Measurements from ENCODE around the gene BCAS3.

Gene BCAS3

DNA sequence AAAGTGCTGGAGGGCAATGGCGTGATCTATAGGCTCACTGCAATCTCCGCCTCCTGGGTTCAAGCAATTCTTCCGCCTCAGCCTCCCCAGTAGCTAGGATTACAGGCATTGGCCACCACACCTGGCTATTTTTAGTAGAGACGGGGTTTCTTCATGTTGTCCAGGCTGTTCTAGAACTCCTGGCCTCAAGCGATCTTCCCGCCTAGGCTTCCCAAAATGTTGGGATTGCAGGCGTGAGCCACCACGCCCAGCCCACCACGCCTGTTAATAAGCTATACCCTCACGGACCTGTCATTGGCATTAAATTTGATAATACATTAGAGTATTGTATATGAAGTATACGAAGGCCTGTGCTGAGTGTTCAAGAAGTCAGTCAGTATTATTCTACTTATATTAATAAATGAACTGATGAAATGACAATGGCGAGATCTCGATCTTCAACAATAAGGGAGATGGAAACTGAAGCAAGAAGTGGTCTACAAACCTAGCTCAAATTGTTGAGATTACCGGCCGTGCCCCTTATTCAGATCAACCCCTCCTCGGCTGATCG lies 818 bp upstream of the BCAS3 start:
- DNase-seq, result no peak

- no peak for DNase-seq
Observed at GRCh38 chr17:60678118-60678444, 430 bp downstream of the BCAS3 start.

DNA sequence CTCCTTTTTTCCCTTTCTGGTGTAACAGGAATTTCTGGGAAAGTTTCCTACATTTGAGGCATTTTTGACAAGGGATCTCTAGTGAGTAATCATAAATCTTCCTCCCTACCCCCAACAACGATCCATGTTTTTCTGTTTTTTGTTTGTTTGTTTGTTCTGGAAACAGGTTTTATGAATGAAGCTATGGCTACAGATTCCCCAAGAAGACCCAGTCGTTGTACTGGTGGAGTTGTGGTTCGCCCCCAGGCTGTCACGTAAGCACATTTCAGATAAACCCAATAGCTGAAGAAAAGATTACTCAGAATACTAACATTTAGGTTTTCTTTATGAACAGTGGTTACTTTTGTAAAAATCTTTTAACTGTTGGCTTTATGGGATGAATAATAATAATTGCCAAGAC lies 1.6 kb downstream of the BCAS3 start:
- DNase-seq, result no peak

- DNase-seq, result no peak
Observed at GRCh38 chr17:60680754-60681153, 3.1 kb downstream of the BCAS3 start.

- DNase-seq, result no peak
Observed at GRCh38 chr17:60685437-60685836, 7.8 kb downstream of the BCAS3 start.

- no peak for DNase-seq
Observed at GRCh38 chr17:60695960-60696359, 18.3 kb downstream of the BCAS3 start.

DNA sequence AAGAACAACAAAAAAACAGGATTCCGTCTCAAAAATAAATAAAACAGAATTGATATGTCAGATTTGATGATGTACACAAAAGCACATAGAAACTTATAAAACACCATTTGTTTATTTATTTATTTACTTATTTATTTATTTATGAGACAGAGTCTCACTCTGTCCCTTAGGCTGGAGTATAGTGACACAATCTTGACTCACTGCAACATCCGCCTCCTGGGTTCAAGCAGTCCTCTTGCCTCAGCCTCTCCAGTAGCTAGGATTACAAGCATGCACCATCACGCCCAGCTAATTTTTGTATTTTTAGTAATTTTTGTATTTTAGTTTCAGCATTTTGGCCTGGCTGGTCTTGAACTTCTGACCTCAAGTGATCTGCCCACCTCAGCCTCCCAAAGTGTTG lies 21.4 kb downstream of the BCAS3 start:
- no peak for DNase-seq

- DNase-seq, result peak; percentile 61
Observed at GRCh38 chr17:60704170-60704569, 26.5 kb downstream of the BCAS3 start.

- DNase-seq, result no peak
Observed at GRCh38 chr17:60712675-60713074, 35.0 kb downstream of the BCAS3 start.

DNA sequence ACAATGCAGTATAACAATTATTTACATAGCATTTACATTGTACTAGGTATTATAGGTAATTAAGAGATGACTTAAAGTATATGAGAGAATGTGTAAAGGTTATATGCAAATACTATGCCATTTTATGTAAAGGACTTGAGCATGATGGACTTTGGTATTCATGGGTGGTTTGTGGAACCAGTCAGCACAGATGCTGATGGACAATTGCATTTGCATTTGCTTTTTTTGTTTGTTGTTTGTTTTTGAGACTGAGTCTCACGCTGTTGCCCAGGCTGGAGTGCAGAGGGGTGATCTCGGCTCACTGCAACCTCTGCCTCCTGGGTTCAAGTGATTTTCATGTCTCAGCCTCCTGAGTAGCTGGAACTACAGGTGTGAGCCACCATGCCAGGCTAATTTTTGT lies 36.0 kb downstream of the BCAS3 start:
- no peak for DNase-seq

- DNase-seq, result no peak
Observed at GRCh38 chr17:60716766-60717165, 39.1 kb downstream of the BCAS3 start.

GRCh38 chr17:60717814-60718213 lies 40.2 kb downstream of the BCAS3 start:
- DNase-seq, result peak; percentile 3

- DNase-seq, result peak; percentile 51
Observed at GRCh38 chr17:60720763-60721531, 43.3 kb downstream of the BCAS3 start.

DNA sequence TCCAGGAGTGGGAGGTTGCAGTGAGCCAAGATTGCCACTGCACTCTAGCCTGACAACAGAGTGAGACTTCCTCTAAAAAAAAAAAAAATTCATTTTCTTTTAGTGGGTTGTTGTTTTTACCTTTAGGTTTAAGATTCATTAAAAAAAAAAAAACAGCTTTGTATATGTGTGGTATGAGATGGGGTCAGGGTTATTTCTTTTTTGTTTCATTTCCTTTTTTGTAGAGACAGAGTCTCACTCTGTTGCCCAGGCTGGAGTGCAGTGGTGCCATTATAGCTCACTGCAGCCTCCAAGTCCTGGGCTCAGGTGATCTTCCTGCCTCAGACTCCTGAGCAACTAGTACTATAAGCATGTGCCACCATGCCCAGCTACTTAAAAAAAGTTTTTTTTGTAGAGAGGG lies 47.0 kb downstream of the BCAS3 start:
- no peak for DNase-seq

DNA sequence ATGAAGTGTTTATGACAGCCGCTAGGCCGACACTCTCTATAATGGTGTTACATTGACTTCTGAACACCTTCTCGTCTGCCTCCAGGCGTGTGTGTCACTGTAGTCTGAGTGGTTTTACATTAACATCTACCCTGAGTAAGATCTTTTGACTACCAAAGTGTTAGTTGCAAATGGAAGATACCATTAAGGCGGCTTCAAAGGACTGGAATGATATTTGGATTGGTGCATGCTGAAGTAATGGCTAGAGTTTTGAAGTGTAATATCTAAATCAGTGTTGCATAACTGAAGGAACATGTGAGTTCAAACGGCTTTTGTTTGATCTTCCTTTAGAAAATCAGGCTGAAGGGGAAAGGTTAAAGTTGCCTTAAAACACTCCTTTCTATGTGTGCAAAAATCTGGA lies 52.2 kb downstream of the BCAS3 start:
- DNase-seq, result no peak

DNA sequence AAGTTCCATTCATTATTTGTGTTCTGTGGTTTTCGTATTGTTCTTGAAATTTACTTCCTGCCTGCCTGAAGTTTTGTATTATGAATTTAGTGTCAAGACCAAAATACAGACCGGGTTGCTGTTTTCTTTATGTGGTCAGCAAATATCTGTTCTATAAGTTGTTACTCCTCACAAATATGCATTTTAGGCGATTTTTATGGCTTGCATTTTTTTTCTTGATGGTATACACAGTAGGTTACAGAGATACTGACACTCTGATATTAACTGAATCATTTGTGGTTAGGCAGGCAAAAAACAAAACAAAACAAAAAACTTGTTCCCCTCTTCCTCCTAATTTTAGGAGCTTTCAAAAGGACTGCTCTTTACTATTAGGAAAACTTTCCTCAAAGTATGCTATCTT lies 52.6 kb downstream of the BCAS3 start:
- DNase-seq, result no peak

- no peak for DNase-seq
Observed at GRCh38 chr17:60738287-60738686, 60.6 kb downstream of the BCAS3 start.

GRCh38 chr17:60740584-60740983 lies 62.9 kb downstream of the BCAS3 start:
- DNase-seq, result no peak

DNA sequence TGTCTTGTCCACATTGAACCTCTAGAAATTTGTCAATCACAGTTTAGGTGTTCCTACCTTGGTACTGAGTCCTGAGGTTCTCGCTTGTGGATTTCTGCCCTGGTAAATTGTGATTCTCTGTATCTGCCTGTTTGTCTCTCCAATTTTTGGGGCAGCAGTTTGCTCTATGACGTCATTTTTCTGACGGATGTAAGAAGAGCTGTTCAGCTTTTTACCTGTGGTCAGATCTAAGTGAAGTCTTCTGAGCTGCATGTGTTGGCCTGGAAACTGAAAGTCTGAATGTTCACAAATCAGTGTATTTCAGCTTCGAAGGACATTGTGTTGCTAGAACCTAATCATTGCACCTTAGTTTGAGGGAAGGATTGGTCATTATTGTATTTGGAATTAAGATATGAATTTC lies 63.4 kb downstream of the BCAS3 start:
- no peak for DNase-seq

DNA sequence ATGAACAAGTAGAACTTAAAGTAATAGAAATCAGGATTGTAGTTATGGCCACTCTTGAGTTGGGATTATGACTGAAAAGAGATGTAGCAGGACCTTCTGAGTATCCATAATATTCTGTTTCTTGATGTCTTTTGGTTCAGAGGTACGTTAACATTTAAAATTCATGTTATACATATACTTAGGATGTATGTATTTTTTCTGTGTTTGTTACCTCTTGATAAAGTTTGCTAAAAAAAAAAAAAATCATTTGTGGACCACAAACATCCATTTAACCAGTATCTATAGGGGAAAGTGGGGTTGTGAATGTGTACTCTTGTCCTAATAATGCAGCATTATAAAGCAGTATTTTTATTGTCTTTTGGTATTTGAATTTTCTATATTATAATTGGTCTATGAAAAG lies 65.6 kb downstream of the BCAS3 start:
- no peak for DNase-seq

DNA sequence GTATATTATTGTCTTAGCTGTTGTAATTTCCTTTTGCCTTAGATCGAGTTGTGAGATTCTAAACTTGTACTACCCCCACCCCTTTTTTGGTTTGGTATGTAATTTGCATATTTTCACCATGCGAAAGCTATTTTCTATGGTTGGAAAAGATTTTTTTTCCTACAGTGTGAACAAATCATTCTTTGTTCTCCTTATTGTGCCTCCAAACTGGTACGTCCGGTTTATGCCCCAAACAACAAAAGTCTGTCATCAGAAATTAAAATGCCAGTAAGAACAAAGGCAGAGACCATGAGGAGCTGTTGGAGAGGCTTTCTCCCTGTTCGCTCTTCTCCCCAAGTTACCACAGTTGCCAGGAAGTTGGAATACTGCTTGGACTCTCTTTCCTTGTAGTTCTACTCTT lies 66.1 kb downstream of the BCAS3 start:
- DNase-seq, result peak; percentile 4

DNA sequence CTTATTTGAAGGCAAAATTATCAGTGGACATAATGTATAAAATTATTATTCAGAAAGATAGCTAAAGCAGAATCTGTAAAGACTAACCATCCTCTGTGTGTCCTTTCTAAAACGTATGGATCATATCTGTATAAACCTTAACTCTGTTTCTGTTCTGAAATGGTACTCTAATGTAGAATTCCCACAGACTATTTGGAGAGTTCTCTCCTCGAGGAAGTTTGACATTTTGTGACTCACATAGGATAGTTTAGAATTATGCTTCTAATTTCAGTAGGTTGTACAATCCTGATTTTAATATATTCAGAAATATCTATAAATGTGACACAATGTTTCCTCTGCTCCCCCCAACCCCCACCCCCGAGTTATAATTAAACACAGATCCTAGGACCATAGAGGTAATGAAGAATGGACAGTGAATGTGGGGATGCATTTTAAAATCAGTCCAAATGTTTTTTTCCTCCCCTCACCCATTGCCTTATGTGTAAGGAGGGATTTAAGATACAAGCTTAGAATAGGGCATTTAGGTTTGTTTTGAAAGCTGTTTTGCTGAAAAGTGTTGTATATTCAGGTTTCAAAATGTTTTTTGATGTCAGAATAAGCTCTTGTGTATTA lies 66.8 kb downstream of the BCAS3 start:
- DNase-seq, result no peak

GRCh38 chr17:60745544-60745943 lies 67.9 kb downstream of the BCAS3 start:
- no peak for DNase-seq

DNA sequence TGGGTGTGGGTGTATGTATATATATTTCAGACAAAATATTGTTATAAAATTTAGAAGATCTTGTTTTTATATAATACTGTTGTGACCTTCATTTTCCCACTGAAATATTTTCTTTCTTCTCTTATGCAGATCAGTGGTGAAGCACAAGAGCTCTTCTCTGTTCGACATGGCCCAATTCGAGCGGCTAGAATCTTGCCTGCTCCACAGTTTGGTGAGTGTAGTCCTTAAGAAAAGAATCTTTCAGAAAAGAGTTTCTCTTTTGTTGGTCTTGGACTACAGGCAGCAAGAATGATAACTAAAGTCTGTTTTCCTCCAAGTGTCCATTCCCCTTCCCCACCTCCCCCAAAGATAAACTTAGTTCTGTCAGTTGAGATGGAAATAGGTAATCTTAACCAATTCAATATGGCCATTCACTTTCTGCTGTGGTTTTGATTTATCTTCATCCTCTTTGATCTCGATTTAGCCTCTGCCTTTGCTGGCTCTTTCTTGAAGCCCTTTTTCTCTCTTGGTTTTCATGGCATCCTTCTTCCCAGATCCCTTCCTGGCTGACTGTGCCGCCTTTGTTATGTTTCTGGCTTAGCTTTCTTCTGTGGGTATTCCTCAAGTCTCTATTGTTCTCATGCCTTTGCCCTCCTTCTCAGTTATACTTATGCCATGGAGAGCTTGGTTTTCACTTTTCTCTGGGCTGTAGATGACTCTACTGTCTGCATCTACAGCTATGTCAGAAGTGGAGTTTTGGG lies 69.6 kb downstream of the BCAS3 start:
- no peak for DNase-seq
